Trophoblast cell (in vitro differentiated cells and primary cell): ENCODE data around the gene PRKN.
"Not testable (repeated sequence)": the region's sequence is repeated elsewhere in the genome, so short reads cannot be mapped to it uniquely, and the experiment has no call there.

ENCODE experiments used
- DNase-seq, 2 donors: peaks; one replicate each; pipeline ENCODE4 v3.0.0-alpha.2; 2016
- H2AFZ ChIP-seq: 2 replicates; pipeline ENCODE4 v1.6.1; 2013; ENCODE audit warnings: low read length, moderate library complexity, mild to moderate bottlenecking; ENCODE audit not compliant: insufficient read depth, poor library complexity
- H2AK5ac ChIP-seq: 2 replicates; pipeline ENCODE4 v1.6.1; 2013; ENCODE audit warnings: mild to moderate bottlenecking, low read length
- H2BK120ac ChIP-seq: 2 replicates; pipeline ENCODE4 v1.6.1; 2013; ENCODE audit warnings: low read length, mild to moderate bottlenecking, moderate library complexity; ENCODE audit not compliant: insufficient read depth, poor library complexity
- H2BK12ac ChIP-seq: 2 replicates; pipeline ENCODE4 v1.6.1; 2013; ENCODE audit warnings: mild to moderate bottlenecking, low read length, moderate library complexity
- H2BK5ac ChIP-seq: 2 replicates; pipeline ENCODE4 v1.6.1; 2013; ENCODE audit warnings: low read length, low read depth, moderate library complexity, mild to moderate bottlenecking; ENCODE audit not compliant: poor library complexity
- H3K14ac ChIP-seq: 2 replicates; pipeline ENCODE4 v1.6.1; 2013; ENCODE audit warnings: mild to moderate bottlenecking, low read length
- H3K18ac ChIP-seq: 2 replicates; pipeline ENCODE4 v1.6.1; 2013; ENCODE audit warnings: mild to moderate bottlenecking, low read length
- H3K23ac ChIP-seq: 2 replicates; pipeline ENCODE4 v1.6.1; 2013; ENCODE audit warnings: low read length
- H3K27ac ChIP-seq: 2 replicates; pipeline ENCODE4 v1.5.1; 2013; ENCODE audit warnings: low read depth, mild to moderate bottlenecking, inconsistent platforms, low read length, moderate library complexity
- H3K27me3 ChIP-seq: 2 replicates; pipeline ENCODE4 v1.6.1; 2013; ENCODE audit warnings: inconsistent platforms, mild to moderate bottlenecking, low read length, moderate library complexity; ENCODE audit not compliant: insufficient read depth
- H3K36me3 ChIP-seq, 2 experiments: 1 replicate in 1 of 2; 2 replicates in 1 of 2; pipeline ENCODE4 v1.6.1; 2013; ENCODE audit warnings: low read length in 2 of 2, mild to moderate bottlenecking in 2 of 2, moderate library complexity in 1 of 2; ENCODE audit not compliant: insufficient read depth in 2 of 2, control insufficient read depth in 1 of 2
- H3K4ac ChIP-seq: 2 replicates; pipeline ENCODE4 v1.6.1; 2013; ENCODE audit warnings: low read depth, mild to moderate bottlenecking, low read length, moderate library complexity
- H3K4me1 ChIP-seq, 2 experiments: 1 replicate in 1 of 2; 2 replicates in 1 of 2; pipeline ENCODE4 v1.6.1; 2013; ENCODE audit warnings: low read length in 2 of 2, mild to moderate bottlenecking in 2 of 2, moderate library complexity in 1 of 2; ENCODE audit not compliant: insufficient read depth in 2 of 2, control insufficient read depth in 1 of 2
- H3K4me2 ChIP-seq: 2 replicates; pipeline ENCODE4 v1.6.1; 2013; ENCODE audit warnings: inconsistent platforms, mild to moderate bottlenecking, low read length, moderate library complexity
- H3K4me3 ChIP-seq: 2 replicates; pipeline ENCODE4 v1.5.1; 2013; ENCODE audit warnings: mild to moderate bottlenecking, low read depth, low read length, inconsistent platforms
- H3K79me1 ChIP-seq: one replicate; pipeline ENCODE4 v1.6.1; 2013; ENCODE audit warnings: low read length
- H3K79me2 ChIP-seq: 2 replicates; pipeline ENCODE4 v1.6.1; 2013; ENCODE audit warnings: low read length, mild to moderate bottlenecking; ENCODE audit not compliant: control insufficient read depth, insufficient read depth, poor library complexity
- H3K9ac ChIP-seq: 2 replicates; pipeline ENCODE4 v1.6.1; 2013; ENCODE audit warnings: mild to moderate bottlenecking, low read length
- H3K9me3 ChIP-seq: 2 replicates; pipeline ENCODE4 v1.6.1; 2013; ENCODE audit warnings: low read depth, mild to moderate bottlenecking, control low read depth, inconsistent platforms, low read length; ENCODE audit not compliant: insufficient read depth
- H4K12ac ChIP-seq: 2 replicates; pipeline ENCODE4 v1.6.1; 2013; ENCODE audit warnings: low read depth, mild to moderate bottlenecking, low read length, moderate library complexity
- H4K8ac ChIP-seq: 2 replicates; pipeline ENCODE4 v1.6.1; 2013; ENCODE audit warnings: low read depth, mild to moderate bottlenecking, low read length, moderate library complexity
- H4K91ac ChIP-seq: one replicate; pipeline ENCODE4 v1.6.1; 2013; ENCODE audit warnings: low read depth, mild to moderate bottlenecking, low read length, moderate library complexity
- WGBS: extraction: QIAGEN DNeasy Blood & Tissue Kit; methylation state at CpG from one replicate; pipeline ENCODE4 v1.1.7; 2013; ENCODE audit warnings: missing lambda C conversion rate; ENCODE audit not compliant: insufficient read length, insufficient coverage; ENCODE audit errors: extremely low coverage; 5-methylcytosine and 5-hydroxymethylcytosine counted together

PRKN gene

GRCh38 chr6:161889324-161889723 is 838.2 kb downstream of the PRKN start:
- no peak overlapping the region for H2AK5ac ChIP-seq
- no peak overlapping the region for H3K14ac ChIP-seq
- H4K12ac ChIP-seq = no peak overlapping the region
- H3K27ac ChIP-seq = no peak overlapping the region
- H3K36me3 ChIP-seq = no peaks in the 10 kb centered on the region
- no peak overlapping the region for H2AFZ ChIP-seq
- H3K4me3 ChIP-seq = no peak overlapping the region
- no peaks in the 10 kb centered on the region for H3K4me1 ChIP-seq
- no peaks in the 10 kb centered on the region for H3K79me1 ChIP-seq
- H4K91ac ChIP-seq = no peak overlapping the region
- H3K4me2 ChIP-seq = no peak overlapping the region
- H3K27me3 ChIP-seq = no peaks in the 10 kb centered on the region
- no peak overlapping the region for H3K23ac ChIP-seq
- WGBS = no CpG with 5 or more reads among the region's 7 CpGs
- H3K79me2 ChIP-seq = no peaks in the 10 kb centered on the region
- no peak overlapping the region for H4K8ac ChIP-seq
- no peak overlapping the region for H3K4ac ChIP-seq
- H2BK12ac ChIP-seq = no peak overlapping the region
- H3K9ac ChIP-seq = no peak overlapping the region
- no peak overlapping the region for H2BK120ac ChIP-seq
- DNase-seq = peak in 1 of 2 donors; percentile 12
- no peaks in the 10 kb centered on the region for H3K9me3 ChIP-seq
- H3K18ac ChIP-seq = no peak overlapping the region
- no peak overlapping the region for H2BK5ac ChIP-seq

GRCh38 chr6:161886545-161886944 is 841.0 kb downstream of the PRKN start:
- H4K91ac ChIP-seq, H3K4me1 ChIP-seq, H3K79me2 ChIP-seq, H3K79me1 ChIP-seq, H2AK5ac ChIP-seq, H3K9me3 ChIP-seq, H3K27me3 ChIP-seq, DNase-seq, H3K4me2 ChIP-seq, H4K12ac ChIP-seq, H3K27ac ChIP-seq, H4K8ac ChIP-seq, H3K18ac ChIP-seq, H3K9ac ChIP-seq, H3K14ac ChIP-seq, H2BK120ac ChIP-seq, H3K36me3 ChIP-seq, H3K23ac ChIP-seq, H2AFZ ChIP-seq, H2BK5ac ChIP-seq, H2BK12ac ChIP-seq, H3K4ac ChIP-seq, H3K4me3 ChIP-seq: not testable (repeated sequence)
- no CpG with 5 or more reads among the region's 9 CpGs for WGBS

- no peaks in the 10 kb centered on the region for H3K9me3 ChIP-seq
- DNase-seq = no peak
- no peaks in the 10 kb centered on the region for H3K4me1 ChIP-seq
- no peak overlapping the region for H3K9ac ChIP-seq
- H3K4ac ChIP-seq = no peak overlapping the region
- H2AFZ ChIP-seq = no peak overlapping the region
- H4K8ac ChIP-seq = no peak overlapping the region
- no peak overlapping the region for H2BK12ac ChIP-seq
- H3K36me3 ChIP-seq = no peaks in the 10 kb centered on the region
- H2BK120ac ChIP-seq = no peak overlapping the region
- no peak overlapping the region for H2BK5ac ChIP-seq
- no peak overlapping the region for H3K27ac ChIP-seq
- no peaks in the 10 kb centered on the region for H3K79me1 ChIP-seq
- no CpG with 5 or more reads among the region's 2 CpGs for WGBS
- no peaks in the 10 kb centered on the region for H3K27me3 ChIP-seq
- H3K14ac ChIP-seq = no peak overlapping the region
- no peak overlapping the region for H3K18ac ChIP-seq
- H4K91ac ChIP-seq = no peak overlapping the region
- H3K4me2 ChIP-seq = no peak overlapping the region
- H3K4me3 ChIP-seq = no peak overlapping the region
- H3K23ac ChIP-seq = no peak overlapping the region
- H2AK5ac ChIP-seq = no peak overlapping the region
- no peaks in the 10 kb centered on the region for H3K79me2 ChIP-seq
- no peak overlapping the region for H4K12ac ChIP-seq
Observed at GRCh38 chr6:161884782-161885181, 842.8 kb downstream of the PRKN start.

GRCh38 chr6:161882196-161882765 is 845.3 kb downstream of the PRKN start:
- Histone ChIP-seq H3K14ac (no peak overlapping the region), H2BK12ac (no peak overlapping the region), H3K27ac (no peak overlapping the region), H3K4me2 (no peak overlapping the region), H2AK5ac (no peak overlapping the region), H3K9me3 (no peaks in the 10 kb centered on the region), H3K27me3 (no peaks in the 10 kb centered on the region), H3K4me3 (no peak overlapping the region), H4K12ac (no peak overlapping the region), H3K36me3 (no peaks in the 10 kb centered on the region), H2AFZ (no peak overlapping the region), H3K4me1 (no peaks in the 10 kb centered on the region), H3K9ac (no peak overlapping the region), H2BK5ac (no peak overlapping the region), H2BK120ac (no peak overlapping the region), H3K23ac (no peak overlapping the region), H3K79me2 (no peaks in the 10 kb centered on the region), H3K4ac (no peak overlapping the region), H3K18ac (no peak overlapping the region), H4K8ac (no peak overlapping the region), H4K91ac (no peak overlapping the region), H3K79me1 (no peaks in the 10 kb centered on the region)
- no CpG with 5 or more reads among the region's 15 CpGs for WGBS
- no peak for DNase-seq
